GM23338 (cell line): Measurements from ENCODE around the gene DNASE1L2. TPM values are rescaled to one million over a fixed set of nuclear protein-coding genes. Genes with fewer than 3 reads are reported as not detected.

Experiments
- ATAC-seq: fragments of 200-7000 bp; cut with Tn5 transposase; 3 replicates; pipeline ENCODE4 v1.9.1; 2020
- DNase-seq: peaks from one replicate; pipeline ENCODE4 v3.0.0-alpha.2; 2015; ENCODE audit warnings: low spot score
- H2AFZ ChIP-seq: fragments of 200-600 bp; sonication (generic); 2 replicates; pipeline ENCODE4 v1.8.0; 2016; ENCODE audit warnings: antibody characterized with exemption, mild to moderate bottlenecking, moderate library complexity
- H3F3A ChIP-seq: fragments of 200-600 bp; sonication (generic); replicated peaks from 2 replicates; pipeline ENCODE4 v1.8.0; 2017; ENCODE audit warnings: antibody characterized with exemption, mixed run types, low read depth
- H3K27ac ChIP-seq: fragments of 200-600 bp; sonication (generic); 2 replicates; pipeline ENCODE4 v1.6.1; 2016; ENCODE audit warnings: low read depth
- H3K27me3 ChIP-seq: fragments of 200-600 bp; sonication (generic); 2 replicates; pipeline ENCODE4 v1.8.0; 2016; ENCODE audit warnings: mild to moderate bottlenecking, mixed run types, moderate library complexity; ENCODE audit not compliant: insufficient read depth
- H3K36me3 ChIP-seq: fragments of 200-600 bp; sonication (generic); 2 replicates; pipeline ENCODE4 v1.8.0; 2016; ENCODE audit warnings: mild to moderate bottlenecking; ENCODE audit not compliant: insufficient read depth
- H3K4me1 ChIP-seq: fragments of 200-600 bp; sonication (generic); 2 replicates; pipeline ENCODE4 v1.8.0; 2016; ENCODE audit warnings: mild to moderate bottlenecking, moderate library complexity; ENCODE audit not compliant: insufficient read depth
- H3K4me2 ChIP-seq: fragments of 200-600 bp; sonication (generic); 2 replicates; pipeline ENCODE4 v1.7.1; 2017; ENCODE audit warnings: mixed run types
- H3K4me3 ChIP-seq: fragments of 200-600 bp; sonication (generic); 2 replicates; pipeline ENCODE4 v1.6.1; 2016; ENCODE audit warnings: mixed run types
- H3K79me2 ChIP-seq: fragments of 200-600 bp; sonication (generic); replicated peaks from 2 replicates; pipeline ENCODE4 v1.8.0; 2017; ENCODE audit warnings: mild to moderate bottlenecking; ENCODE audit not compliant: insufficient read depth
- H3K9me2 ChIP-seq: fragments of 200-600 bp; sonication (generic); 2 replicates; pipeline ENCODE4 v1.8.0; 2017; ENCODE audit not compliant: insufficient read depth
- H4K20me1 ChIP-seq: fragments of 200-600 bp; sonication (generic); replicated peaks from 2 replicates; pipeline ENCODE4 v1.8.0; 2017; ENCODE audit warnings: mild to moderate bottlenecking; ENCODE audit not compliant: insufficient read depth
- H3K27ac Mint-ChIP-seq: 2 replicates; pipeline ENCODE4 v1.8.0; 2020; ENCODE audit warnings: inconsistent platforms, mild to moderate bottlenecking, moderate library complexity, mixed read lengths
- H3K27me3 Mint-ChIP-seq: 3 replicates; pipeline ENCODE4 v1.8.0; 2022; ENCODE audit warnings: low read depth, mild to moderate bottlenecking, moderate library complexity, mixed read lengths, inconsistent platforms; ENCODE audit not compliant: insufficient read depth, poor library complexity
- H3K36me3 Mint-ChIP-seq: 3 replicates; pipeline ENCODE4 v1.8.0; 2021; ENCODE audit warnings: low read depth, mild to moderate bottlenecking, inconsistent platforms, moderate library complexity, mixed read lengths
- H3K4me1 Mint-ChIP-seq: 3 replicates; pipeline ENCODE4 v1.8.0; 2020; ENCODE audit warnings: mild to moderate bottlenecking, inconsistent platforms, mixed read lengths
- H3K4me3 Mint-ChIP-seq: 3 replicates; pipeline ENCODE4 v1.8.0; 2021; ENCODE audit warnings: moderate library complexity, mild to moderate bottlenecking, inconsistent platforms, mixed read lengths
- H3K9me3 Mint-ChIP-seq: 3 replicates; pipeline ENCODE4 v1.8.0; 2020; ENCODE audit warnings: moderate library complexity, mild to moderate bottlenecking, inconsistent platforms, mixed read lengths
- CTCF ChIP-seq, 2 experiments: fragments of 200-600 bp in 1 of 2; sonication (generic) in 1 of 2; conservative IDR thresholded peaks; 2 replicates each; pipeline versions ENCODE4 v1.5.1 to v1.6.1; 2016 to 2017; ENCODE audit warnings: antibody characterized with exemption in 2 of 2, low read depth in 2 of 2, mild to moderate bottlenecking in 2 of 2, moderate library complexity in 1 of 2
- ETS1 ChIP-seq: IDR thresholded peaks from 2 replicates; pipeline ENCODE4 v1.6.1; 2016; ENCODE audit warnings: antibody characterized with exemption
- EZH2 ChIP-seq: fragments of 200-600 bp; sonication (generic); IDR thresholded peaks from one replicate; pipeline ENCODE4 v1.8.0; 2017; ENCODE audit warnings: antibody characterized with exemption, mild to moderate bottlenecking, low read depth; ENCODE audit not compliant: unreplicated experiment
- JUNB ChIP-seq: IDR thresholded peaks from one replicate; pipeline ENCODE4 v1.6.1; 2016; ENCODE audit warnings: antibody characterized with exemption; ENCODE audit not compliant: unreplicated experiment
- NANOG ChIP-seq: IDR thresholded peaks from 2 replicates; pipeline ENCODE4 v1.6.1; 2016; ENCODE audit warnings: antibody characterized with exemption, borderline replicate concordance
- REST ChIP-seq: IDR thresholded peaks from one replicate; pipeline ENCODE4 v1.6.1; 2018; ENCODE audit warnings: antibody characterized with exemption; ENCODE audit not compliant: unreplicated experiment
- STAT1 ChIP-seq: IDR thresholded peaks from one replicate; pipeline ENCODE4 v1.6.1; 2016; ENCODE audit warnings: antibody characterized with exemption; ENCODE audit not compliant: unreplicated experiment
- ZNF462 ChIP-seq: fragments of 250-450 bp; sonication (Bioruptor Pico); IDR thresholded peaks from 2 replicates; pipeline ENCODE4 v1.5.0; 2020; ENCODE audit warnings: mild to moderate bottlenecking, moderate library complexity
- polyA plus RNA-seq: library from polyadenylated mRNA; unstranded; fragments of >200 nt; fragmentation: Nextera tagmentation; extraction: Ambion mirVana; gene quantifications from 2 replicates; pipeline ENCODE4 v1.2.1, GENCODE V29; 2016
- total RNA-seq: library from RNA; depleted of rRNA; stranded (reverse); fragments of >200 nt; shearing (Covaris generic); gene quantifications from 2 replicates; pipeline ENCODE4 v1.2.3, GENCODE V29; 2014

Gene DNASE1L2
- total and polyA plus RNA-seq, 2 experiments from 2014 or later: 0.23 TPM; not detected in 1

GRCh38 chr16:2186505-2186904 is 49.7 kb upstream of the DNASE1L2 start (continued):
- TF ChIP-seq ZNF462 (CRISPR knock-in tag) (no peak), JUNB (no peak)

GRCh38 chr16:2187212-2187611 is 49.0 kb upstream of the DNASE1L2 start:
- 0 out of 2 replicates have a peak, but pooled peaks cover 2% of the 10 kb centered on the region for H3F3A ChIP-seq
- no peaks in the 10 kb centered on the region for H3K27me3 ChIP-seq
- no peak for ATAC-seq
- H3K27me3 Mint-ChIP-seq: peaks cover 14% of the 10 kb centered on the region
- no peak overlapping the region for H3K4me3 ChIP-seq
- H3K4me1 ChIP-seq: no peaks in the 10 kb centered on the region
- H3K27ac ChIP-seq: no peak overlapping the region
- H3K4me2 ChIP-seq: no peak overlapping the region
- DNase-seq: no peak
- H3K4me1 Mint-ChIP-seq: peaks cover 1% of the 10 kb centered on the region; the same call in 1 of the 3 replicates
- H3K4me3 Mint-ChIP-seq: no peak overlapping the region
- no peaks in the 10 kb centered on the region for H3K9me3 Mint-ChIP-seq
- no peak for TF ChIP-seq STAT1
- no peaks in the 10 kb centered on the region for H3K79me2 ChIP-seq
- H3K9me2 ChIP-seq: no peaks in the 10 kb centered on the region
- H3K36me3 ChIP-seq: no peaks in the 10 kb centered on the region
- H4K20me1 ChIP-seq: no peaks in the 10 kb centered on the region
- no peak overlapping the region for H3K27ac Mint-ChIP-seq
- H3K36me3 Mint-ChIP-seq: no peaks in the 10 kb centered on the region; the same call in 2 of the 3 replicates
- no peak overlapping the region for H2AFZ ChIP-seq

GRCh38 chr16:2188395-2188794 is 47.8 kb upstream of the DNASE1L2 start:
- peaks cover 13% of the 10 kb centered on the region for H3K27me3 Mint-ChIP-seq
- Histone ChIP-seq H3F3A (0 out of 2 replicates have a peak, but pooled peaks cover 2% of the 10 kb centered on the region), H3K4me1 (no peaks in the 10 kb centered on the region), H3K27me3 (no peaks in the 10 kb centered on the region), H3K9me2 (no peaks in the 10 kb centered on the region), H3K36me3 (no peaks in the 10 kb centered on the region), H3K79me2 (no peaks in the 10 kb centered on the region), H3K4me2 (no peak overlapping the region), H3K4me3 (no peak overlapping the region), H2AFZ (no peak overlapping the region), H3K27ac (no peak overlapping the region), H4K20me1 (no peaks in the 10 kb centered on the region)
- H3K4me1 Mint-ChIP-seq: no peaks in the 10 kb centered on the region
- no peaks in the 10 kb centered on the region for H3K9me3 Mint-ChIP-seq
- H3K4me3 Mint-ChIP-seq: no peak overlapping the region
- no peak overlapping the region for H3K27ac Mint-ChIP-seq
- DNase-seq: no peak
- no peak for TF ChIP-seq EZH2
- TF ChIP-seq CTCF (conservative IDR thresholded peaks at IDR 0.05; ENCODE audit: low read depth in 2 of 2): no peak
- TF ChIP-seq NANOG: no peak
- TF ChIP-seq ETS1: no peak
- TF ChIP-seq REST: no peak
- no peaks in the 10 kb centered on the region for H3K36me3 Mint-ChIP-seq
- ATAC-seq: no peak
